Colonic mucosa (tissue), 4 donors: Measurements from ENCODE around the gene CCM2L. TPM values are rescaled to one million over a fixed set of nuclear protein-coding genes. Genes with fewer than 3 reads are reported as not detected.

Experiments
- DNase-seq: peaks from one replicate; pipeline ENCODE4 v3.0.0-alpha.2; 2020
- H3K27ac ChIP-seq: fragments of 200-600 bp; one replicate; pipeline ENCODE4 v1.8.0; 2021
- H3K27me3 ChIP-seq: fragments of 200-600 bp; one replicate; pipeline ENCODE4 v1.8.0; 2021
- H3K36me3 ChIP-seq: fragments of 200-600 bp; one replicate; pipeline ENCODE4 v1.8.0; 2021
- H3K4me1 ChIP-seq: fragments of 200-600 bp; one replicate; pipeline ENCODE4 v1.8.0; 2021; ENCODE audit warnings: mild to moderate bottlenecking
- H3K4me3 ChIP-seq: fragments of 200-600 bp; one replicate; pipeline ENCODE4 v1.8.0; 2021
- H3K9ac ChIP-seq, 2 donors: one replicate each; pipeline ENCODE4 v1.7.0; 2013; ENCODE audit warnings: control low read depth in 2 of 2, low read depth in 2 of 2, low read length in 2 of 2
- H3K9me3 ChIP-seq: fragments of 200-600 bp; one replicate; pipeline ENCODE4 v1.8.0; 2021
- intact Hi-C: fragments of 100-400 bp; cut with DNase I; formaldehyde crosslinking; loops from one replicate; pipeline ENCODE4 v1.14.1; 2022
- total RNA-seq, 2 donors: library from RNA; stranded (reverse); fragmentation: NEBNext Ultra II Directional in 1 of 2; extraction: Animal tissue kit (Norgen Biotek cat#: 25700) in 1 of 2; gene quantifications; one replicate each; pipeline ENCODE4 v1.2.1, GENCODE V29; 2021
- TF ChIP-seq, protein P1 (sequence below): fragments of 200-600 bp; IDR thresholded peaks from one replicate; pipeline ENCODE4 v1.8.0; 2022; ENCODE audit warnings: antibody characterized with exemption, mild to moderate bottlenecking
- donor health status: healthy.
- donor health status: DM: no; HTN: no; CAD: no.
- donor health status: DM: no; HTN: no; CAD: no.

Gene CCM2L
- total RNA-seq, 2 donors from 2014 or later = 1.1 to 1.2 TPM

- Histone ChIP-seq H3K36me3 (no peaks in the 10 kb centered on the region), H3K4me3 (peak overlapping the region; percentile 20), H3K4me1 (no peaks in the 10 kb centered on the region), H3K27ac (no peak overlapping the region), H3K9me3 (no peaks in the 10 kb centered on the region), H3K27me3 (peaks cover 28% of the 10 kb centered on the region), H3K9ac (peak overlapping the region in 1 of 2 donors; percentile 24)
- DNase-seq = peak; percentile 34
- TF ChIP-seq, protein P1, sequence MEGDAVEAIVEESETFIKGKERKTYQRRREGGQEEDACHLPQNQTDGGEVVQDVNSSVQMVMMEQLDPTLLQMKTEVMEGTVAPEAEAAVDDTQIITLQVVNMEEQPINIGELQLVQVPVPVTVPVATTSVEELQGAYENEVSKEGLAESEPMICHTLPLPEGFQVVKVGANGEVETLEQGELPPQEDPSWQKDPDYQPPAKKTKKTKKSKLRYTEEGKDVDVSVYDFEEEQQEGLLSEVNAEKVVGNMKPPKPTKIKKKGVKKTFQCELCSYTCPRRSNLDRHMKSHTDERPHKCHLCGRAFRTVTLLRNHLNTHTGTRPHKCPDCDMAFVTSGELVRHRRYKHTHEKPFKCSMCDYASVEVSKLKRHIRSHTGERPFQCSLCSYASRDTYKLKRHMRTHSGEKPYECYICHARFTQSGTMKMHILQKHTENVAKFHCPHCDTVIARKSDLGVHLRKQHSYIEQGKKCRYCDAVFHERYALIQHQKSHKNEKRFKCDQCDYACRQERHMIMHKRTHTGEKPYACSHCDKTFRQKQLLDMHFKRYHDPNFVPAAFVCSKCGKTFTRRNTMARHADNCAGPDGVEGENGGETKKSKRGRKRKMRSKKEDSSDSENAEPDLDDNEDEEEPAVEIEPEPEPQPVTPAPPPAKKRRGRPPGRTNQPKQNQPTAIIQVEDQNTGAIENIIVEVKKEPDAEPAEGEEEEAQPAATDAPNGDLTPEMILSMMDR = no peak
- intact Hi-C loops = no loop called here
These were observed 42.6 kb downstream of the CCM2L start for GRCh38 chr20:32052778-32053362.

GRCh38 chr20:32053648-32054047 is 43.4 kb downstream of the CCM2L start:
- TF ChIP-seq, protein P1 = no peak
- intact Hi-C loops = no loop called here
- H3K9me3 ChIP-seq = no peaks in the 10 kb centered on the region
- H3K4me1 ChIP-seq = no peaks in the 10 kb centered on the region
- peaks cover 28% of the 10 kb centered on the region for H3K27me3 ChIP-seq
- no peak overlapping the region for H3K9ac ChIP-seq
- no peak for DNase-seq
- H3K27ac ChIP-seq = no peak overlapping the region
- H3K36me3 ChIP-seq = no peaks in the 10 kb centered on the region
- no peak overlapping the region for H3K4me3 ChIP-seq

DNA sequence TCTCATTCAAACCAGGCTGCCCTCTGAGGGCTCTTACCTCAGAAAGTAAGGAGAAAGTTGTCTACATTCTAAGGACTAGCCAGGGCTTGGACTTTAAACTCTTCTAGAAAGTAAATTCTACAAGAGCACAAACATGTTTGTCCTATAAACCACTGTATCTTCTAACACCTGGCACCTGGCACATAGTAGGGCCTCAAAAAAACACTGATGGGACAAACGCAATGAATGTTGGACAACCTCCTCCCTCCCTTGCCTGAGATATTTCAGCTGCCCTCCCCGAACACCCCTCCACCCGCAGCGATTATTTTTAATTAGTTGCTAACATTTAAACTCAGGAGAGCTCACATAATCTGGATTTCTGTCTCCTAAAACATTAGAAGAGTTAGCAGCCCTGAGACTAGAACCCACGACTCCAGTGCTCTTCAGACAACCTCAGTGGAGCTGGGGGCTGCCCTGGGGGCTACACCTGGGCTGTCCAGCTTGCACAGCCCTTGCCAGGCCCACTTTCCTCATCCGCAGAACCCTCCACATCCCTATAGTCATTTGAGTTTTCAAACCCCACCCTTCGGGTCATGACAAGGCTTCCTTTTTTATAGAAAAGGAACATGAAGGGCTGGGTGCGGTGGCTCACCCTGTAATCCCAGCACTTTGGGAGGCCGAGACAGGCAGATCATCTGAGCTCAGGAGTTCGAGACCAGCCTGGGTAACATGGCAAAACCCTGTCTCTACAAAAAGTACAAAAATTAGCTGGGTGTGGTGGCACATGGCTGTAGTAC is 46.7 kb downstream of the CCM2L start:
- TF ChIP-seq, protein P1 = no peak
- Histone ChIP-seq H3K4me1 (no peaks in the 10 kb centered on the region), H3K9ac (no peak overlapping the region), H3K27ac (no peak overlapping the region), H3K27me3 (peaks cover 15% of the 10 kb centered on the region), H3K36me3 (no peaks in the 10 kb centered on the region), H3K9me3 (no peaks in the 10 kb centered on the region), H3K4me3 (no peak overlapping the region)
- intact Hi-C loops = no loop called here
- DNase-seq = no peak

DNA sequence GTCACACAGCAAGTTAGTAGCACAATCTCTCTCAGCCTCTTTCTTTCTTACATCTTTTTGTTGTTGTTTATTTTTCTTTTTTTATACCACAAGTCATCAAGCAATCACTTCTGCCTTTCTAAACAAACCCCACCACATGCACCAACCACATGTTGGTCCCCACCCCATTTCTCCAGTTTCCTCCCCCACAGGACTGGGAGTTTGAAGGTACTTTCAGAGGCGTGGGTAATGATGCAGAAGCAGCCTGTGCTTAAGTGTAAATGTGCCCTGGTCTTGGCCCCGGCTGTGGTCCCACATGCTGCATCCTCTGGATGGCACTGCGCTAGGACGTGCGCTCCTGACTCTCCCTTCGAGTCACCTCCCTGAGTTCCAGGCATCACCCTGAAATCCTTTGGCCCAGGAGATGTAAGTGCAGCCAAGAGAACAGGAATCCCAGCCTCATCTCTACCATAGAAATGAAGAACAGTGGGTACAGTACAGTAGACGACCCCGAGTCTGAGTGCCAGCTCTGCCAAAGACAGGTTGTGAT is 47.5 kb downstream of the CCM2L start:
- no peaks in the 10 kb centered on the region for H3K36me3 ChIP-seq
- no peaks in the 10 kb centered on the region for H3K4me1 ChIP-seq
- no peak for DNase-seq
- H3K9ac ChIP-seq = no peak overlapping the region
- no peak overlapping the region for H3K27ac ChIP-seq
- peaks cover 6% of the 10 kb centered on the region for H3K27me3 ChIP-seq
- no peaks in the 10 kb centered on the region for H3K9me3 ChIP-seq
- TF ChIP-seq, protein P1 = no peak
- H3K4me3 ChIP-seq = no peak overlapping the region
- intact Hi-C loops = no loop called here

DNA sequence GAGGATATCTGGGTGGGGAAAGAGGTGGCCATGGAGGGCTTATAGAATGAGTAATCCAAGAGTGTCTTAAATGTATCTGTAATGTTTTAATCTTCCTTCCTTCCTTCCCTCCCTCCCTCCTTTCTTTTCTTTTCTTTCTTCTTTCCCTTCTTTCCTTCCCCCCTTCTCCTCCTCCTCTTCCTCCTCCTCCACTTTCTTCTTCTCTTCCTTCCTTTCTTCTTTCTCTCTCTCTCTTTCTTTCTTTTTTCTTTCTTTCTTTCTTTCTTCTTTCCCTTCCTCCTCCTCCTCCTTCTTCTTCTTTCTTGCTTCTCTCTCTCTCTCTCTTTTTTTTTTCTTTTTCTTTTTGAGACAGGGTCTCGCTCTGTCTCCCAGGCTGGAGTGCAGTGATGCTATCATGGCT is 49.0 kb downstream of the CCM2L start:
- H3K27me3 ChIP-seq = no peaks in the 10 kb centered on the region
- no peak overlapping the region for H3K4me3 ChIP-seq
- no peaks in the 10 kb centered on the region for H3K9me3 ChIP-seq
- H3K36me3 ChIP-seq = no peaks in the 10 kb centered on the region
- H3K4me1 ChIP-seq = no peaks in the 10 kb centered on the region
- no peak overlapping the region for H3K9ac ChIP-seq
- intact Hi-C loops = no loop called here
- TF ChIP-seq, protein P1 = no peak
- H3K27ac ChIP-seq = no peak overlapping the region
- no peak for DNase-seq
